Endothelial cell of umbilical vein (primary cell): ENCODE data around the gene CCDC102B. TPM values are rescaled to one million over a fixed set of nuclear protein-coding genes. Genes with fewer than 3 reads are reported as not detected.

Source experiments
- BruUV-seq: library from RNA; stranded (reverse); fragments of 400-500 nt; replicated peaks from 2 replicates; lab custom pipeline; 2021; lab: Mats Ljungman, UMichigan
- CTCF ChIA-PET: fragments of 300-600, 350-600 bp; sonication (Branson Sonifier 250); formaldehyde crosslinking; loops from one replicate; lab custom pipeline; 2021; ENCODE audit warnings: antibody characterized with exemption, inconsistent platforms; lab: Charles Lee
- POLR2A ChIA-PET: fragments of 300-600, 350-600 bp; sonication (Branson Sonifier 250); formaldehyde crosslinking; loops from one replicate; lab custom pipeline; 2021; ENCODE audit warnings: antibody characterized with exemption, inconsistent platforms; lab: Charles Lee
- DNase-seq: peaks from one replicate; pipeline ENCODE4 v3.0.0-alpha.2; 2011; ENCODE audit warnings: low read depth, low spot score
- FAIRE-seq: peaks from 2 replicates; lab custom pipeline; 2011; peaks lifted over from hg19 to GRCh38; lab: Jason Lieb, UNC
- H2AFZ ChIP-seq: 2 replicates; pipeline ENCODE4 v1.6.0; 2012; ENCODE audit warnings: low read depth, low read length, control low read depth, inconsistent platforms
- H3K27ac ChIP-seq: 2 replicates; pipeline ENCODE4 v1.5.1; 2011; ENCODE audit warnings: low read depth, mild to moderate bottlenecking, control low read depth, low read length, moderate library complexity; ENCODE audit not compliant: insufficient read depth
- H3K27me3 ChIP-seq, 2 experiments: 2 replicates each; pipeline versions ENCODE4 v1.6.0 to v1.6.1; 2011; ENCODE audit warnings: low read length in 2 of 2, mixed read lengths in 1 of 2; ENCODE audit not compliant: control insufficient read depth in 2 of 2, insufficient read depth in 2 of 2
- H3K36me3 ChIP-seq, 2 experiments: 2 replicates in 1 of 2; 3 replicates in 1 of 2; pipeline ENCODE4 v1.5.1; 2011; ENCODE audit warnings: low read length in 2 of 2, mild to moderate bottlenecking in 1 of 2, moderate library complexity in 1 of 2; ENCODE audit not compliant: control insufficient read depth in 2 of 2, insufficient read depth in 2 of 2; ENCODE audit errors: extremely low read depth in 1 of 2
- H3K4me1 ChIP-seq: 3 replicates; pipeline ENCODE4 v1.5.1; 2011; ENCODE audit warnings: mild to moderate bottlenecking, low read length; ENCODE audit not compliant: control insufficient read depth, insufficient read depth; ENCODE audit errors: extremely low read depth
- H3K4me2 ChIP-seq: 2 replicates; pipeline ENCODE4 v1.6.1; 2011; ENCODE audit warnings: low read length, control low read depth, mixed read lengths; ENCODE audit not compliant: insufficient read depth
- H3K4me3 ChIP-seq, 3 experiments: fragments of 200-600 bp in 1 of 3; sonication (generic), shearing (Covaris generic) in 1 of 3; replicated peaks in 1 of 3; 2 replicates each; pipeline ENCODE4 v1.5.1; 2011 to 2016; ENCODE audit warnings: control low read depth in 3 of 3, low read length in 3 of 3, mild to moderate bottlenecking in 2 of 3, inconsistent platforms in 1 of 3, low read depth in 1 of 3, moderate library complexity in 1 of 3; ENCODE audit not compliant: insufficient read depth in 1 of 3
- H3K79me2 ChIP-seq: 2 replicates; pipeline ENCODE4 v1.6.0; 2012; ENCODE audit warnings: low read length, inconsistent platforms; ENCODE audit not compliant: control insufficient read depth, insufficient read depth
- H3K9ac ChIP-seq: replicated peaks from 2 replicates; pipeline ENCODE3; 2011; ENCODE audit warnings: low read length, control low read depth; ENCODE audit not compliant: insufficient read depth; ENCODE audit errors: extremely low read depth
- H3K9me1 ChIP-seq: replicated peaks from 3 replicates; pipeline ENCODE4 v1.6.0; 2011; ENCODE audit warnings: mild to moderate bottlenecking, low read length; ENCODE audit not compliant: control insufficient read depth, insufficient read depth; ENCODE audit errors: extremely low read depth
- H3K9me3 ChIP-seq: replicated peaks from 2 replicates; pipeline ENCODE4 v1.5.1; 2012; ENCODE audit warnings: low read length, inconsistent platforms; ENCODE audit not compliant: control insufficient read depth, insufficient read depth
- H4K20me1 ChIP-seq: replicated peaks from 2 replicates; pipeline ENCODE3; 2011; ENCODE audit warnings: mild to moderate bottlenecking, low read length; ENCODE audit not compliant: control insufficient read depth, insufficient read depth; ENCODE audit errors: extremely low read depth
- GATA2 ChIP-seq: IDR thresholded peaks from 2 replicates; pipeline ENCODE4 v1.7.0; 2011; ENCODE audit warnings: low read depth, mild to moderate bottlenecking, moderate library complexity, mixed read lengths, low read length; ENCODE audit not compliant: insufficient read length, insufficient read depth
- MYC ChIP-seq: IDR thresholded peaks from one replicate; pipeline ENCODE4 v1.6.1; 2011; ENCODE audit warnings: mild to moderate bottlenecking, low read depth, low read length
- POLR2A ChIP-seq: IDR thresholded peaks from 2 replicates; pipeline ENCODE4 v1.6.1; 2012; ENCODE audit warnings: low read depth, mild to moderate bottlenecking, control low read depth, low read length
- dilution Hi-C: fragments of 300-500 bp; cut with MboI; formaldehyde crosslinking; loops from one replicate; pipeline ENCODE4 v1.15.0; 2019; ENCODE audit warnings: low sequenced_read_pairs; ENCODE audit not compliant: extremely low pct_ligation_motif_present
- intact Hi-C: fragments of 100-400 bp; cut with micrococcal nuclease; formaldehyde crosslinking; loops from one replicate; pipeline ENCODE4 v1.10.0; 2022
- polyA plus RNA-seq, 4 experiments: library from polyadenylated mRNA; depleted of rRNA in 3 of 4; stranded (reverse) in 3 of 4; unstranded in 1 of 4; fragments of >200 nt; gene quantifications; 2 replicates each; pipeline versions ENCODE4 v1.2.1 to v1.2.3, GENCODE V29; 2011 to 2012; ENCODE audit warnings: missing spikeins in 1 of 4
- small RNA-seq: library from RNA; depleted of rRNA; stranded (forward); fragments of <200 nt; gene quantifications from one replicate; pipeline ENCODE3, GENCODE V24; 2012; ENCODE audit warnings: low replicate concordance, low read depth; ENCODE audit not compliant: insufficient read depth, insufficient read length
- total RNA-seq: library from RNA; stranded (reverse); gene quantifications from 2 replicates; pipeline ENCODE4 v1.2.3, GENCODE V29; 2021
- TF ChIP-seq, protein P1 (sequence below), 2 donors: IDR thresholded peaks; 1 replicate in 1 of 2; 2 replicates in 1 of 2; pipeline ENCODE4 v1.5.1; 2011; ENCODE audit warnings: low read length in 2 of 2, mild to moderate bottlenecking in 2 of 2, moderate library complexity in 2 of 2, control low read depth in 1 of 2, inconsistent platforms in 1 of 2, low read depth in 1 of 2; ENCODE audit not compliant: insufficient read depth in 1 of 2; ENCODE audit errors: extremely low read depth in 1 of 2
- TF ChIP-seq, protein P2 (sequence below): IDR thresholded peaks from 2 replicates; pipeline ENCODE4 v1.6.1; 2011; ENCODE audit not compliant: insufficient read depth, insufficient read length

Gene CCDC102B
- total and polyA plus RNA-seq, 2 donors (not counting 3 experiments of a cell fraction or from before 2014, with no cell fraction given): 0.21 to 0.62 TPM

DNA sequence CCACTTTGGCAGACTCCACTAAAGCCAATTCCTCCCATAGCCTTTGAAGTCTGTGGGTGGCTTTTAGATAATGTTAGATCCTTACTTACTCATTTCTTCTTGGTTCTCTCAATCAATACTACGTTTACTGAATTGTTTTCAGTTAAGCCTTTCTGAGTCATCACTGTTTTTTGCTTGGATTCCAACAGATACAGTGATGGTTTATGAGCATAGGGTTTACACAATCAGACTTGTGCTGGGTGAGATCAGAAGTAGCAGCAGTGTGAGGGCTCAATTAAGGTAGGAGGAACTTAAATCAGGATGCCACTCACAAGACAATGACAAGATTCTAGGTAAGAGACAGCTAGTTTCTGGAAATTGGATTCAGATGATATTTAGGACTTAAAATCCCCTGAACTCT, 305.1 kb downstream of the CCDC102B start:
- no peaks in the 10 kb centered on the region for H3K79me2 ChIP-seq
- no TSS peak for BruUV-seq
- DNase-seq: no peak
- dilution Hi-C loops: no loop called here
- ChIA-PET POLR2A (no interaction called here), CTCF (no interaction called here)
- H3K9me3 ChIP-seq: no peaks in the 10 kb centered on the region
- H3K4me3 ChIP-seq: no peak overlapping the region
- no peak overlapping the region for H2AFZ ChIP-seq
- H3K36me3 ChIP-seq: no peaks in the 10 kb centered on the region
- no peak overlapping the region for H3K4me2 ChIP-seq
- TF ChIP-seq, protein P1, sequence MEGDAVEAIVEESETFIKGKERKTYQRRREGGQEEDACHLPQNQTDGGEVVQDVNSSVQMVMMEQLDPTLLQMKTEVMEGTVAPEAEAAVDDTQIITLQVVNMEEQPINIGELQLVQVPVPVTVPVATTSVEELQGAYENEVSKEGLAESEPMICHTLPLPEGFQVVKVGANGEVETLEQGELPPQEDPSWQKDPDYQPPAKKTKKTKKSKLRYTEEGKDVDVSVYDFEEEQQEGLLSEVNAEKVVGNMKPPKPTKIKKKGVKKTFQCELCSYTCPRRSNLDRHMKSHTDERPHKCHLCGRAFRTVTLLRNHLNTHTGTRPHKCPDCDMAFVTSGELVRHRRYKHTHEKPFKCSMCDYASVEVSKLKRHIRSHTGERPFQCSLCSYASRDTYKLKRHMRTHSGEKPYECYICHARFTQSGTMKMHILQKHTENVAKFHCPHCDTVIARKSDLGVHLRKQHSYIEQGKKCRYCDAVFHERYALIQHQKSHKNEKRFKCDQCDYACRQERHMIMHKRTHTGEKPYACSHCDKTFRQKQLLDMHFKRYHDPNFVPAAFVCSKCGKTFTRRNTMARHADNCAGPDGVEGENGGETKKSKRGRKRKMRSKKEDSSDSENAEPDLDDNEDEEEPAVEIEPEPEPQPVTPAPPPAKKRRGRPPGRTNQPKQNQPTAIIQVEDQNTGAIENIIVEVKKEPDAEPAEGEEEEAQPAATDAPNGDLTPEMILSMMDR (IDR thresholded peaks at IDR 0.05; ENCODE audit: extremely low read depth in 1 of 2, insufficient read depth in 1 of 2, low read depth in 1 of 2, low read length in 2 of 2): no peak
- TF ChIP-seq MYC (no peak), GATA2 (no peak), POLR2A (no peak)
- TF ChIP-seq, protein P2, sequence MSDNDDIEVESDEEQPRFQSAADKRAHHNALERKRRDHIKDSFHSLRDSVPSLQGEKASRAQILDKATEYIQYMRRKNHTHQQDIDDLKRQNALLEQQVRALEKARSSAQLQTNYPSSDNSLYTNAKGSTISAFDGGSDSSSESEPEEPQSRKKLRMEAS: no peak
- H4K20me1 ChIP-seq: no peaks in the 10 kb centered on the region
- H3K27me3 ChIP-seq: no peaks in the 10 kb centered on the region
- H3K4me1 ChIP-seq: no peaks in the 10 kb centered on the region
- no peak overlapping the region for H3K27ac ChIP-seq
- H3K9me1 ChIP-seq: no peaks in the 10 kb centered on the region
- FAIRE-seq: no peak
- no peak overlapping the region for H3K9ac ChIP-seq
- intact Hi-C loops: no loop called here

Small RNAs within 50 kb of the gene (small RNA-seq; reads per million reads assigned to genes)
- gene RNU6-39P: 1.1 reads per million

Other genes with a start within 250 kb of the CCDC102B start
- 65.5 and 69.7 TPM in 2 replicates for gene TMX3, start 83.0 kb upstream of the CCDC102B start, total RNA-seq
- gene TMX3, start 83.0 kb upstream of the CCDC102B start, polyA plus RNA-seq: 19.7 and 20.0 TPM in 2 replicates